Measurements from ENCODE around the gene GIPR. TPM values are rescaled to one million over a fixed set of nuclear protein-coding genes. Genes with fewer than 3 reads are reported as not detected.

GIPR gene
- polyA plus RNA-seq, 1 donor from 2014 or later, result 6.4 TPM

- H3K27ac ChIP-seq (ENCODE audit: low read length), result no peak overlapping the region
- no peaks in the 10 kb centered on the region for H3F3A ChIP-seq (ENCODE audit: insufficient read depth, low read length, poor library complexity, severe bottlenecking)
- H3K9me2 ChIP-seq (ENCODE audit: insufficient read depth, low read length), result no peaks in the 10 kb centered on the region
- no peaks in the 10 kb centered on the region for H3K36me3 ChIP-seq (ENCODE audit: insufficient read depth, low read length)
- no peaks in the 10 kb centered on the region for H3K79me2 ChIP-seq (replicated peaks; ENCODE audit: insufficient read depth, low read length)
- H3K9ac ChIP-seq (ENCODE audit: low read length), result no peak overlapping the region
- peaks cover 33% of the 10 kb centered on the region for H3K27me3 ChIP-seq (ENCODE audit: insufficient read depth, low read depth, low read length)
- H3K9me3 ChIP-seq (ENCODE audit: low read length), result no peaks in the 10 kb centered on the region
- no peak overlapping the region for H3K4me3 ChIP-seq (ENCODE audit: low read length)
- H4K20me1 ChIP-seq (ENCODE audit: insufficient read depth), result no peaks in the 10 kb centered on the region
- no peak for TF ChIP-seq RAD21 (conservative IDR thresholded peaks at IDR 0.05)
- H2AFZ ChIP-seq (ENCODE audit: low read depth, low read length), result no peak overlapping the region
- no peak overlapping the region for H3K4me2 ChIP-seq (ENCODE audit: low read length)
These were observed 9.6 kb downstream of the GIPR start for GRCh38 chr19:45677351-45678230.

GRCh38 chr19:45681391-45682015, 13.5 kb downstream of the GIPR start:
- H4K20me1 ChIP-seq (ENCODE audit: insufficient read depth), result no peaks in the 10 kb centered on the region
- no peak overlapping the region for H3K9ac ChIP-seq (ENCODE audit: low read length)
- H3K79me2 ChIP-seq (replicated peaks; ENCODE audit: insufficient read depth, low read length), result no peaks in the 10 kb centered on the region
- peak overlapping the region; percentile 34 for H3K4me3 ChIP-seq (ENCODE audit: low read length)
- H3K27ac ChIP-seq (ENCODE audit: low read length), result no peak overlapping the region
- H3K27me3 ChIP-seq (ENCODE audit: insufficient read depth, low read depth, low read length), result peaks cover 25% of the 10 kb centered on the region
- peak; percentile 70 for TF ChIP-seq RAD21 (conservative IDR thresholded peaks at IDR 0.05)
- no peak for TF ChIP-seq TAF1 (IDR thresholded peaks at IDR 0.05; ENCODE audit: low read depth)
- peak; percentile 83 for TF ChIP-seq SMC3 (conservative IDR thresholded peaks at IDR 0.05; ENCODE audit: poor library complexity)
- peak; percentile 86 for TF ChIP-seq CTCF (IDR thresholded peaks at IDR 0.05; ENCODE audit: poor library complexity, severe bottlenecking)
- no peak for TF ChIP-seq POLR2AphosphoS5 (IDR thresholded peaks at IDR 0.05)
- TF ChIP-seq, protein P1, sequence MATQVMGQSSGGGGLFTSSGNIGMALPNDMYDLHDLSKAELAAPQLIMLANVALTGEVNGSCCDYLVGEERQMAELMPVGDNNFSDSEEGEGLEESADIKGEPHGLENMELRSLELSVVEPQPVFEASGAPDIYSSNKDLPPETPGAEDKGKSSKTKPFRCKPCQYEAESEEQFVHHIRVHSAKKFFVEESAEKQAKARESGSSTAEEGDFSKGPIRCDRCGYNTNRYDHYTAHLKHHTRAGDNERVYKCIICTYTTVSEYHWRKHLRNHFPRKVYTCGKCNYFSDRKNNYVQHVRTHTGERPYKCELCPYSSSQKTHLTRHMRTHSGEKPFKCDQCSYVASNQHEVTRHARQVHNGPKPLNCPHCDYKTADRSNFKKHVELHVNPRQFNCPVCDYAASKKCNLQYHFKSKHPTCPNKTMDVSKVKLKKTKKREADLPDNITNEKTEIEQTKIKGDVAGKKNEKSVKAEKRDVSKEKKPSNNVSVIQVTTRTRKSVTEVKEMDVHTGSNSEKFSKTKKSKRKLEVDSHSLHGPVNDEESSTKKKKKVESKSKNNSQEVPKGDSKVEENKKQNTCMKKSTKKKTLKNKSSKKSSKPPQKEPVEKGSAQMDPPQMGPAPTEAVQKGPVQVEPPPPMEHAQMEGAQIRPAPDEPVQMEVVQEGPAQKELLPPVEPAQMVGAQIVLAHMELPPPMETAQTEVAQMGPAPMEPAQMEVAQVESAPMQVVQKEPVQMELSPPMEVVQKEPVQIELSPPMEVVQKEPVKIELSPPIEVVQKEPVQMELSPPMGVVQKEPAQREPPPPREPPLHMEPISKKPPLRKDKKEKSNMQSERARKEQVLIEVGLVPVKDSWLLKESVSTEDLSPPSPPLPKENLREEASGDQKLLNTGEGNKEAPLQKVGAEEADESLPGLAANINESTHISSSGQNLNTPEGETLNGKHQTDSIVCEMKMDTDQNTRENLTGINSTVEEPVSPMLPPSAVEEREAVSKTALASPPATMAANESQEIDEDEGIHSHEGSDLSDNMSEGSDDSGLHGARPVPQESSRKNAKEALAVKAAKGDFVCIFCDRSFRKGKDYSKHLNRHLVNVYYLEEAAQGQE (IDR thresholded peaks at IDR 0.05; ENCODE audit: borderline replicate concordance), result no peak
- TF ChIP-seq MXI1 (conservative IDR thresholded peaks at IDR 0.05; ENCODE audit: poor library complexity, severe bottlenecking), result no peak
- TF ChIP-seq EZH2 (IDR thresholded peaks at IDR 0.05; ENCODE audit: borderline replicate concordance, insufficient read depth, low read length, poor library complexity, severe bottlenecking), result no peak
- TF ChIP-seq EP300 (conservative IDR thresholded peaks at IDR 0.05; ENCODE audit: poor library complexity, severe bottlenecking), result no peak
- H3F3A ChIP-seq (ENCODE audit: insufficient read depth, low read length, poor library complexity, severe bottlenecking), result no peaks in the 10 kb centered on the region
- no peaks in the 10 kb centered on the region for H3K9me3 ChIP-seq (ENCODE audit: low read length)
- no peak overlapping the region for H3K4me2 ChIP-seq (ENCODE audit: low read length)
- no peaks in the 10 kb centered on the region for H3K36me3 ChIP-seq (ENCODE audit: insufficient read depth, low read length)
- no peak overlapping the region for H2AFZ ChIP-seq (ENCODE audit: low read depth, low read length)
- no peaks in the 10 kb centered on the region for H3K9me2 ChIP-seq (ENCODE audit: insufficient read depth, low read length)
